CD4-positive, alpha-beta T cell treated with Interleukin-17A for 1 hour (primary cell): ENCODE results near the gene CEP131.
A peak's percentile ranks its signal among the peaks of the same experiment; 100 is the strongest.

Experiments
- DNase-seq: peaks from one replicate; pipeline ENCODE4 v3.0.0-alpha.2; 2020

The CEP131 gene

DNA sequence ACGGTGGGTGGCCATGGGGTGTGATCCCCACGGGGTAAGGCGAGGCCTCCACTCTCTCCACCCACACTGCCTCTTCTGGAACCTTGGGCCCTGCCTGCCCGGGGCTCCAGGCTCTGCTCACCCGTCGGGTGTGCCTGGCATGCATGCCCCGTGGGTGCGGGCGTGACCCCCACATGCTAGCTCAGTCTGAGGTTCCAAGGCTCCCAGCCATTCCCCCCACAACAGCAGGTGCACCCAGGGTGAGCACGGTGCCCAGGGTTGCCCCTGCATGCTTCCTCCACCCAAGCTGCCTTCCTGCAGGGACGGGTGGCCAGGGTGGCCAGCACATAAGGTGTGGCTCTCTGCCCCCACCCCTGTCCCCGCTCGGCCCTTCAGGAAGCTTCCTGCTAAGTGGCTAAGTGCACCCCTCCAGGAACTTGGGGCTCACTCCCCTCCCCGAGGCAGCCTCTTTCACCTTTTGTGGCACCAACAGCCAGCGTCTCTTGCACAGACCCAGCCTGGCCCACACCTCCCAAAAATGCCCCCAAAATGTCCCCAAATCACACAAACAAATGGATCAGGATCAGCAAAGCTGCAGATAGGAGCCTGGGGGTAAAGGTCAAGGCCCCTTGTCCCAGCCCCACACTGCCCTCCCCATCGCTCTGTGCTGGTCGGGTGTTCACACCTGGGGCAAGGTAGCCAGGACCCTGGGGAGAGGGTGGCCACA lies 78.9 kb downstream of the CEP131 start:
- no peak for DNase-seq

- no peak for DNase-seq
These were observed 79.6 kb downstream of the CEP131 start for GRCh38 chr17:81143200-81143527.

GRCh38 chr17:81142301-81143199 lies 80.2 kb downstream of the CEP131 start:
- DNase-seq: peak; percentile 67

DNA sequence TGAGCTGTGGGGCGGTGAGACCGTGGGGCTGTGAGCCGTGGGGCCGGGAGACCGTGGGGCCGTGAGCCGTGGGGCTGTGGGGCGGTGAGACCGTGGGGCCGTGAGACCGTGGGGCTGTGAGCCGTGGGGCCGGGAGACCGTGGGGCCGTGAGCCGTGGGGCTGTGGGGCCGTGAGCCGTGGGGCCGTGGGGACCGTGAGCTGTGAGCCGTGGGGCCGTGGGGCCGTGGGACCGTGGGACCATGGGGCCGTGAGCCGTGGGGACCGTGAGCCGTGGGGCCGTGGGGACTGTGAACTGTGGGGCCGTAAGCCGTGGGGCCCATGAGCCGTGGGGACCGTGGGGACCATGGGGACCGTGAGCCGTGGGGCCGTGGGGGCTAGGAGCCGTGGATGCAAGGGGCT lies 82.1 kb downstream of the CEP131 start:
- no peak for DNase-seq

DNA sequence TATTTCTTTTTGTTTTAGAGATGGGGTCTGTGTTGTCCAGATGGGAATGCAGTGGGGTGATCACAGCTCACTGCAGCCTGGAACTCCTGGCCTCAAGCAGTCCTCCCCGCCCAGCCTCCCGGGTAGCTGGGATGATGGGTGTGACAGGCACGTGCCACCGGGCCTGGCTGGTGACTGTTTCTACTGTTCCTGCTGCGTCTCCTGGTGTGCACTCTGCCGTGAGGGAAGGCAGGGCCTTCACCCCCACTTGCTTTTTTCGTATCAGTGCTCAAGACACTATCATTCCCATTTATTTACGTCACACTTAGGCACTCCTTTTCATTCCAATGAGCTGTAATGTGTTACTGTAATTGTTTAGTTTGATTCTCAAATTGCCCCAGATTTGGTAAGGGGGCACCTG lies 82.7 kb downstream of the CEP131 start:
- DNase-seq: no peak
